ENCODE data around the gene DRC1.
A peak's percentile ranks its signal among the peaks of the same experiment; 100 is the strongest.

DRC1 gene

DNA sequence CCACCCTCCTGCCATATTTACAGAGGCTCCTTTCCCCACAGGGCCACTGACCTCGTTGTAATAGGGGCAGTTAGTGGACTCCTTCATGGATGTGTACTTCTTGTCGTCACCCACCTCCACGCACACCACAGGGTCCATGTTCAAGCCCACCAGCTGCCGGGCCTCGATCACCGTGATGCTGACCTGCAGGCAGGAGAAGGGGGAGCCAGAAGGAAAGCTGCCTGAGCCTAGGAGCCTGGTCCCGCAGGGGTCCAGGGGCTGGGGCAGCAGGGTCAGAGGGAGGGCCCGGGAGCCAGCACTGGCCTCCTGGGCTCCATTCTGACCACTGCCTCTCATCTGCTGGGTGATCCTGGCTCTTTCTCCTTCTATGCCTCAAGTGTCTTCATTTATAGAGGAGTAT, 93.2 kb downstream of the DRC1 start:
- TF ChIP-seq SUZ12 (IDR thresholded peaks at IDR 0.05; ENCODE audit: extremely low read depth, insufficient read depth, insufficient read length) (no peak), YY1 (IDR thresholded peaks at IDR 0.05; ENCODE audit: insufficient read depth, insufficient read length) (no peak), ZNF274 (IDR thresholded peaks at IDR 0.05; ENCODE audit: low read depth, low read length) (no peak)
- H3K27me3 ChIP-seq (ENCODE audit: insufficient read depth, insufficient read length): no peaks in the 10 kb centered on the region
- no peak for DNase-seq (ENCODE audit: low read depth, low spot score)

DNA sequence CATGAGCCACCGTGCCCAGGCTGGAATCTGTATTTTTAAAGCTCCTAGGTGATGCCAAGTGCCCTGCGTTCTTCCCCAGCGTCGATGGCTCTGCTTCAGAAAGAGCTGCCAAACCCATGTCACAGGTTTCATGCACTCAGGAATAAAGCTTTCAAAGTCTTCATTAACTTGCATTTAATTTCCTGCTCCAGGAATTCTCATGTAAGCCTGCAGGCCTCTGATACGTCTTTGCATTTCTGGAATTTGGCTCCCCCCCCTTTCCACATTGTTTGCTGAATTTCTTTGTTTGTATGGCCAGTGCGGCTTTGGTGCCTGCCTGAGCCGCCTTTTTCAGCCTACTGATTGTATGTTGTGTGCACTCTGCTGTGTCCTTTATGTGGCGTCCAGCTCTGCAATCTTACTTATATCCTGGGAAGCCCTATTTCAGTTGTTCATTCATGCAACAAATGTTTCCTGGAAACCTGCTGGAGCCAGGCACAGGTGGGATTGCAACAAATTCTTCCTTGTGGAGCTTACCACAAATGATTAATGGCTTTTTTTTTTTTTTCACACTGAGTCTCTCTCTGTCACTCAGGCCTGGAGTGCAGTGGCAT, 94.1 kb downstream of the DRC1 start:
- no peak overlapping the region for H3K9ac ChIP-seq (ENCODE audit: insufficient read length, low read depth)
- H3K36me3 ChIP-seq (ENCODE audit: insufficient read depth, insufficient read length, low read length): no peaks in the 10 kb centered on the region
- H3K4me3 ChIP-seq (ENCODE audit: insufficient read length, low read depth): no peak overlapping the region
- H3K27me3 ChIP-seq (ENCODE audit: insufficient read depth, insufficient read length): no peaks in the 10 kb centered on the region
- no peaks in the 10 kb centered on the region for H3K4me1 ChIP-seq (ENCODE audit: insufficient read depth, insufficient read length)
- DNase-seq (ENCODE audit: low read depth, low spot score): peak; percentile 66
- TF ChIP-seq ZNF274 (IDR thresholded peaks at IDR 0.05; ENCODE audit: low read depth, low read length) (no peak), YY1 (IDR thresholded peaks at IDR 0.05; ENCODE audit: insufficient read depth, insufficient read length) (no peak), SUZ12 (IDR thresholded peaks at IDR 0.05; ENCODE audit: extremely low read depth, insufficient read depth, insufficient read length) (no peak)
- no peaks in the 10 kb centered on the region for H3K9me3 ChIP-seq (ENCODE audit: insufficient read depth, low read length)

More for the DNA sequence above, 93.2 kb downstream of the DRC1 start:
- Histone ChIP-seq H3K4me1 (ENCODE audit: insufficient read depth, insufficient read length) (no peaks in the 10 kb centered on the region), H3K4me3 (ENCODE audit: insufficient read length, low read depth) (no peak overlapping the region), H3K9ac (ENCODE audit: insufficient read length, low read depth) (no peak overlapping the region), H3K9me3 (ENCODE audit: insufficient read depth, low read length) (no peaks in the 10 kb centered on the region), H3K36me3 (ENCODE audit: insufficient read depth, insufficient read length, low read length) (no peaks in the 10 kb centered on the region)

DNA sequence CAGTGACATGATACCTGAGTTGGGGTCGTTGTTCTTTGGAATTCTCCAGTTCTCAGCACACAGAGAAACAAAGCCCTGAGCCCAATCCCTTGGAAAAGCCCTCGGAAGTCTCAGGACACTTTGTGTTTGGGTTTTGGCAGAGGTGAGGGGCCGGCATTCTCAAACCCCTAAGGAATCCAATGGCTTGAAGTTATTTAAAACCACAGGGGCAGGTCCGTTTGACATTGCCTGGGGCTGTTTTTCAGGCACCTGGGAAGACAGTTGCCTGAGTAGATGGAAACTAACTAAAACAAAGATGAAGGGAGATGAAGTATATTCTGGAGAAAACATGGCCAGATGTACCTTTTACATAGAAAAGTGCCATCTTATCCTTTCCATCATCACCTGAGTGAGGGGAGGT, 98.7 kb downstream of the DRC1 start:
- Histone ChIP-seq H3K36me3 (ENCODE audit: insufficient read depth, insufficient read length, low read length) (no peaks in the 10 kb centered on the region), H3K9ac (ENCODE audit: insufficient read length, low read depth) (no peak overlapping the region), H3K9me3 (ENCODE audit: insufficient read depth, low read length) (no peaks in the 10 kb centered on the region), H3K4me3 (ENCODE audit: insufficient read length, low read depth) (no peak overlapping the region), H3K27me3 (ENCODE audit: insufficient read depth, insufficient read length) (peaks cover 11% of the 10 kb centered on the region), H3K4me1 (ENCODE audit: insufficient read depth, insufficient read length) (peaks cover 4% of the 10 kb centered on the region)
- DNase-seq (ENCODE audit: low read depth, low spot score): no peak
- TF ChIP-seq SUZ12 (IDR thresholded peaks at IDR 0.05; ENCODE audit: extremely low read depth, insufficient read depth, insufficient read length) (no peak), YY1 (IDR thresholded peaks at IDR 0.05; ENCODE audit: insufficient read depth, insufficient read length) (no peak), ZNF274 (IDR thresholded peaks at IDR 0.05; ENCODE audit: low read depth, low read length) (no peak)

DNA sequence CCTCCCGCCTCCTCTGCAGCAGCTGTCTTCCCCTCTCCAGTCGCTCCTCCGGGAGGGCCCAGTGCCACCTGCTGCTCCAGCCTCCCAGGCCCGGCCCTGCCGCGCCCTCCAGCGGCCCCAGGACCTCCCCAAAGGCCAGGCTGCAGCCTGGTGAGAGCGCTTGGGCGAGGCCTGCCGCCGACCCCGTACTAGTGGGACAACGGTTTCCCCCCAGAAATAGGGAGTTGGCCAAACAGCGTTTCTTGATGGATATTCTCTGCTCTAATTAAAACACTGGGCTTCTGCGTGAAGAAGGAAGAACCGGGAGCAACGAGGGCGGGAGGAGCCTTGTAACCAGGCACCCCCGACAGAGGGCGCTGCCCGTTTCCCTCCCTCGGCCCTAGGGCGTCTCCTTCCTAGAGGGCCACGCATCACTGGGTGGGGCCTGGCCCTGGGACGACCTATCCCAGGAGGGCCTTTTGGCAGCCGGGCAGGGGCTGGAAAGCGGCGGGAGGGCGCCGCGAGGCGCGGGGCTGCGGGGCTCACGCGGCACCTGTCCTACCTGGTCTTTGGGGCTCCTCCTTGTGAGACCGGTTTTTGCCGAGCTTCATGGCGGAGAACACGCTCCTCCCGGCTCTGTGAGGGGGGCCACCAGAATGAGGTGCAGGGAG, 101.6 kb downstream of the DRC1 start:
- TF ChIP-seq SUZ12 (IDR thresholded peaks at IDR 0.05; ENCODE audit: extremely low read depth, insufficient read depth, insufficient read length) (no peak), YY1 (IDR thresholded peaks at IDR 0.05; ENCODE audit: insufficient read depth, insufficient read length) (no peak), ZNF274 (IDR thresholded peaks at IDR 0.05; ENCODE audit: low read depth, low read length) (no peak)
- peak; percentile 61 for DNase-seq (ENCODE audit: low read depth, low spot score)
- no peaks in the 10 kb centered on the region for H3K36me3 ChIP-seq (ENCODE audit: insufficient read depth, insufficient read length, low read length)
- peak overlapping the region; percentile 70 for H3K9ac ChIP-seq (ENCODE audit: insufficient read length, low read depth)
- peaks cover 11% of the 10 kb centered on the region for H3K27me3 ChIP-seq (ENCODE audit: insufficient read depth, insufficient read length)
- no peaks in the 10 kb centered on the region for H3K9me3 ChIP-seq (ENCODE audit: insufficient read depth, low read length)
- H3K4me3 ChIP-seq (ENCODE audit: insufficient read length, low read depth): peak overlapping the region; percentile 27
- H3K4me1 ChIP-seq (ENCODE audit: insufficient read depth, insufficient read length): peaks cover 4% of the 10 kb centered on the region

DNA sequence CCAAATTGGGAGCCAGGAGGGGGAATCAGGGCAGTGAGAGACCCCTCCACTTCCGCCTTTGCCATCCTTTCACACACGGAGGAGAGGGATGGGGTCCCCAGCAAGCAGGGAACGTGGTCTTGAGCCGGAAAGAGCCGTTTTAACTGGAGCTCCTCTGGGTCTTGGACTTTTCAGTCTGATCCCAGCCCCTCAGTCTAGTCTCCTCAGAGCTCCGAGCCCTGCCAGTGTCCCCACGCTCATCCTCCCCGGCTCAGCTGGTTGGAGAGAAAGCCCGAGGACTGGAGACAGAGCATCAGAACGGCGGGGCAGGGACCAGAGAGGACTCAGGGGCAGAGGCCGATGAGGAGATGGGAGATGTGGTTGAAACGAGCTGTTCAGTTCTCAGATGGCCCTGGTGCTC, 102.3 kb downstream of the DRC1 start:
- DNase-seq (ENCODE audit: low read depth, low spot score): no peak
- Histone ChIP-seq H3K36me3 (ENCODE audit: insufficient read depth, insufficient read length, low read length) (no peaks in the 10 kb centered on the region), H3K27me3 (ENCODE audit: insufficient read depth, insufficient read length) (peaks cover 11% of the 10 kb centered on the region), H3K4me3 (ENCODE audit: insufficient read length, low read depth) (peak overlapping the region; percentile 27), H3K9ac (ENCODE audit: insufficient read length, low read depth) (peak overlapping the region; percentile 67), H3K4me1 (ENCODE audit: insufficient read depth, insufficient read length) (peaks cover 4% of the 10 kb centered on the region), H3K9me3 (ENCODE audit: insufficient read depth, low read length) (no peaks in the 10 kb centered on the region)
- TF ChIP-seq SUZ12 (IDR thresholded peaks at IDR 0.05; ENCODE audit: extremely low read depth, insufficient read depth, insufficient read length): no peak
- no peak for TF ChIP-seq ZNF274 (IDR thresholded peaks at IDR 0.05; ENCODE audit: low read depth, low read length)
- TF ChIP-seq YY1 (IDR thresholded peaks at IDR 0.05; ENCODE audit: insufficient read depth, insufficient read length): no peak

DNA sequence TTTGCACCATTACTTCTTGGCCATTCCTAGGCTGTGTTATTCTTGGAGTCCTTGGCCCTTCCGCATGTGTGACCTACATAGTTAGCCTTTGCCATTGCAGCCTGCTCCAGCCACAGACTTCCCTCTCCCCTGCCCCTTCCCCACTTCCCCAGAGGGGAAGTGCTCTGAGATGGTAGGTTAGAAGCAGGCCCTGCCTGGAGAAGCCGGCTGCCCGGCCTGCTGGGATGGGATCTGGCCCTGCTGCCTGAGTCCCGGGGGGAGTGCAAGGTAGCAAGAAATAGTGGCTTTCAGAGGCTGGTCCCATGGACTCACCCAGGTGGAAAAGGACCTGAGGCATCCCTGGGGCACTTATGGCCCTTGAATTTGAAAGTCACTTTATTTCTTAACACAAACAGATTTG, 104.6 kb downstream of the DRC1 start:
- Histone ChIP-seq H3K27me3 (ENCODE audit: insufficient read depth, insufficient read length) (peaks cover 11% of the 10 kb centered on the region), H3K4me1 (ENCODE audit: insufficient read depth, insufficient read length) (peaks cover 4% of the 10 kb centered on the region)
- TF ChIP-seq YY1 (IDR thresholded peaks at IDR 0.05; ENCODE audit: insufficient read depth, insufficient read length) (no peak), ZNF274 (IDR thresholded peaks at IDR 0.05; ENCODE audit: low read depth, low read length) (no peak), SUZ12 (IDR thresholded peaks at IDR 0.05; ENCODE audit: extremely low read depth, insufficient read depth, insufficient read length) (no peak)

More for the DNA sequence above, 104.6 kb downstream of the DRC1 start:
- Histone ChIP-seq H3K36me3 (ENCODE audit: insufficient read depth, insufficient read length, low read length) (no peaks in the 10 kb centered on the region), H3K4me3 (ENCODE audit: insufficient read length, low read depth) (no peak overlapping the region), H3K9me3 (ENCODE audit: insufficient read depth, low read length) (no peaks in the 10 kb centered on the region), H3K9ac (ENCODE audit: insufficient read length, low read depth) (no peak overlapping the region)
- DNase-seq (ENCODE audit: low read depth, low spot score): no peak

All from NT2/D1 (cell line).